ENCODE data around the gene NELL2.

- TF ChIP-seq CTCF (IDR thresholded peaks at IDR 0.05 in 2 of 3, conservative IDR thresholded peaks at IDR 0.05 in 1 of 3; ENCODE audit: borderline replicate concordance in 1 of 3, insufficient read depth in 1 of 3, low read depth in 2 of 3, low read length in 2 of 3) = no peak
- TF ChIP-seq POLR2A (IDR thresholded peaks at IDR 0.05; ENCODE audit: borderline replicate concordance, extremely low read depth, insufficient read depth, insufficient read length) = no peak
Measured at GRCh38 chr12:44889162-44889561, 13.0 kb upstream of the NELL2 start.

Data from HCT116 (cell line).